COLO668 (cell line): ENCODE measurements around the gene KCNJ5.

Source experiments
- DNase-seq: peaks from one replicate; lab custom pipeline; 2025; ENCODE audit not compliant: unreplicated experiment; lab: John Stamatoyannopoulos, UW

KCNJ5 gene

DNA sequence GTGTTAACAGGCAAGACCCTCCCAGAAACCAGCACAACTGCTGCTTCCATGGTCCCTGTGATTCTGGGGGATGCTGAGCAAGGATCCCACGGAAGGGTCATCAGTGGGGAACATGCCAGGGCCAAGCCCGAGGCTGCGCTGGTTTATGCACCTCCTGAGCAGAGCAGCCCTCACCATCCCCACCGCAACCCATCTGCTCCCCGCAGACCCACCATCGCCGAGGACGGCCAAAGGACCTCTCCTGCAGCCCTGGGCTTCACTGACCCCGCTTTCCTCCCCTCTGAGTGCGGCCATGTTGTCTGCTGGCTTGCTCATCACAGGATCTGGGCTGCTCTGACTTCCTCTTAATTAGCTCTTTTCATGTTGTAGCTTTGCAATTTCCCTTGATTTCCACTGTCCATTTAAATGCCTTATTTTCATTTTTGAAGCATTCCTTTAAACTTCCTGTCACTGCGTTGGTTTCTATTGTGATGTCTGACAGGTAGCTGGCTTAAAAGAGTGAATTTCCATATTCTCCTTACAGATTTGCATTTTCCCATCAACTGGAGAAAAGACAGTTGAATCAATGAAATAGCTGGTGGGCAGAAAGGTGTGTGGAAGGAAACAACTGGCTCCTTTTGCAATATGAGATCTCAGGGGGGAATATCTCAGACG, 36.7 kb downstream of the KCNJ5 start:
- no peak for DNase-seq

DNA sequence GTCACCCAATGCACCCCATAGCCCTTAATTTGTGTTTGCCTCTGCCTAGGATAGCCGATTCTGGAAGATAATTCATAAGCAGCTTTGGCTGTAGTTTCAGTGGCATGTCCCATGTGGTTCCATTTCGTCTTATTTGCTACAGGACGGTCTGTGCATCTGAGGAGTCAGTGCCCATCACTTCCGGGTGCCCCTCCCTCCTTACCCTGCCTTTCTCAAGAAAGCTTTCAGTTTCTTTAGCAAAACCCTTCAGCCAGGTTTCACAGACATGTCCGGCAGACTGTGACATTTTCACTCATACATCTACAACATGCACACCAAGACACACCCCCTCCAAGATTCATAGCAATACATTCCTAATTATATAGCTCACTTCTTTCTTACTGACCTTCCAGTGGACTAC, 37.2 kb downstream of the KCNJ5 start:
- DNase-seq: no peak

DNA sequence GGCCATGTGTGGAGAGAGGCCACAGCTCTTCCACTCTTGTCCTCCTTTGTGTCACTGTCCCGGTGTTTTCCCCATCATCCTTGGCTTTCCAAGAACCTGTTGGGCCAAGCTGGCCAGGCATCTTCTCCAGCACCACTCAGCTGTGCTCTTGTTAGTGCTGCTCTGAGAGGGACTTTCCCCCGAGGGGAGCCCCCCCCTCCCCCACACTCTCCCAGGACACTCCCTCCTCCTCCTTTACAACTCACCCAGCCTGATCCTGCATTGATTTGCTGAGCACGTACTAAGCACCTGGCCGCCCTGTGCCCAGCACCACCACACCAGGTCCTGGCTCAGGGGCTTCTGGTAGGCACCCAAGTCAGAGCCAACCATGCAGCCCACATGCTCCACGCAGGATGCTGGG, 38.3 kb downstream of the KCNJ5 start:
- no peak for DNase-seq

DNA sequence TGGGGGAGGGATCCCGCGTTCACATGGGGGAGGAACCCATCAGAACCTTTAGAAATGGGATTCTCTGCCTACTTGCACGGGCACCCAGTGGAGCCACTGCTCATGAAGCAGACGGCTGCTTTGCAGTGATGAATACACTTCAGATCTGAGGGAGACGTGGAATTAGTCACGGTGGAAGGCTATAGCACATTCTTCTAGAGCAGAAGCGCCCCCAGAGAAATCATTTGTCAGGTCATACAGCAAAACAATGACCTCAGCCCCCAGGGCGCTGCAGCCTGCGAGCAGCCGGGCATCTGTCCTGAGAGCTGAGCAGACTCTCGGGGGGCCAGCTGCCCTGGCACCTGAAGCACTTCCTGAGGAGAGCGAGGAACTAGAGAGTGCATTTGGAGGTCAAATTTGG, 38.8 kb downstream of the KCNJ5 start:
- DNase-seq: no peak

DNA sequence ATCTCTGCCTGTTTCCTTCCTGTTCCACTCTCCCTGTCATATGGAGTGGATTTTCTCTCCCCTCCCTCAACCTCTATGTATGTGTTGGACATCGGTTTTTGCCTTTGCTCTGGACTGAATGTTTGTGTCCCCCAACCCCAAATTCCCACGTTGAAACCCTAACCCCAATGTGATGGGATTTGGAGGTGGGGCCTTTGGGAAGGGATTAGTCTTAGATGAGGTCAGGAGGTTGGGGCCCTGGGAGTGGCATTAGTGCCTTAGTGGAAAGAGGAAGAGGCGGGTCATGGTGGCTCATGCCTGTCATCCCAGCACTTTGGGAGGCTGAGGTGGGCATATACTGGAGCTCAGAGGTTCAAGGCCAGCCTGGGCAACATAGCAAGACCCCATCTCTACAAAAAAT, 39.9 kb downstream of the KCNJ5 start:
- DNase-seq: no peak

DNA sequence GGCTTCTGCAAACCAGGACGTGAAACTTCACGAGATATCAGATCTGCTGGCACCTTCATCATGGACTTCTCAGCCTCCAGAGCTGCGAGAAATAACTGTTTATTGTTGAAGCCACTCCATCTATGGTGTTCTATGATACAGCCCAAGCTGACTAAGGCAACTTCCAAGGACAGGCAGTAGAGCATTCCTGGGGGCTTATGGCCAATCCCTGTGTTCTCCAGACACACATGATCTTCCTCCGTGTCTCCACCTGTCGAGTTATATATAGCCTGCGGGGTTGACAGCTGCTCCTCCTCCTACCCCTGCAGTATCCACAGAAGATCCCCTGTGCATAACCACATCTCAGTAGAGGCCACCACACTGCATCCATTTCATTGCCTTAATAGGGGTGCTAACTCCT, 40.5 kb downstream of the KCNJ5 start:
- DNase-seq: peak; percentile 39

DNA sequence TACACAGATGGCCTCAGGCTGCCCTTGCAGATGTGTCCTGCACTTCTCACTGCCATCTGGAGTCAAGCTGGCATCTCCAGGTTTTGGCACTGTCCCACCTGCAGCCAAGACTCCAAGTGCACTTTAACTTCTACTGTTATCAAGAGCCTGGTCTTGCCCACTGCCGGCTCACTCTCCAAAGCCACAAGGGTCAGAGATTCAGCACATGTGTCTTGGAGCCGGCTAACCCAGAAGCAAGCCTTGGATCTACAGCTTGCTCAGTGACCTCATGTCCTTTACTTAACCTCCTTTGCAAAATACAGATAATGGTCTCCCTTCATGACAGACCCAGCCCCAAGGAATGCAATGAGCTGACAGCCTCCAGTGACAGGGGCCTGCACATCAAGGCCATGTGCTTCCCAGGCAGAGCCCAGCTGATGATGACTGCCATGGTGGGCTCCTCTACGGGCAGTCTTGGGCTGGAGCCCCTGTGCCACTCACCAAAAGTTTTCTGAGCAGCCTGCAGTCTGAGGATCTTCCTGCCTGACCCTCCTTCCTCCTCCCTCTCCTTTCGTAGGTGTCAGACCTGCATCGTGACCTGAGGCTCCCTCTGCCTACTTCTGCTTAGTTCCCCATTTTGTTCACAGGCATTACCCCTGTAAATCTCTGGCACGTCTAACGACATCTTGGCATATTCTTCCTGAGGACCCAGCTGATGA, 42.5 kb downstream of the KCNJ5 start:
- DNase-seq: no peak

DNA sequence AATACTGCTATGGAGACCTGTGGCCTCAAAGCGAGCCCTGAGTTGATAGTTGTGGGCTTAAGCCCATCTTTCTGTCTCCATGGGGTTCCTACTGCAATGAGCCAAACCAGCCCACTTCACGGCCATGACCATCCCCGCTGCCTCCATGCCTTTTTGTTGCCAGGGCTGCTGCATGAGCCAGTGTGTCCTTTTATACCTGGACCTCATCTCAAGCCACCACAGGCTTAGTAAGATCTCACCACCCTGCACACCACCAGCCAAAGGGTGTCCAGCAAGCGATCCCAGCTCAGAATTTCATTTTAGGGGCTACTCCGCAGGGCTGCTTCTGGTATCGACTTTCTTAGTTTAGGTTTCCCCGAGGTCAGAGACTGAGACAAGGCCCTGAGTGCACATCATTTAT, 43.2 kb downstream of the KCNJ5 start:
- no peak for DNase-seq

DNA sequence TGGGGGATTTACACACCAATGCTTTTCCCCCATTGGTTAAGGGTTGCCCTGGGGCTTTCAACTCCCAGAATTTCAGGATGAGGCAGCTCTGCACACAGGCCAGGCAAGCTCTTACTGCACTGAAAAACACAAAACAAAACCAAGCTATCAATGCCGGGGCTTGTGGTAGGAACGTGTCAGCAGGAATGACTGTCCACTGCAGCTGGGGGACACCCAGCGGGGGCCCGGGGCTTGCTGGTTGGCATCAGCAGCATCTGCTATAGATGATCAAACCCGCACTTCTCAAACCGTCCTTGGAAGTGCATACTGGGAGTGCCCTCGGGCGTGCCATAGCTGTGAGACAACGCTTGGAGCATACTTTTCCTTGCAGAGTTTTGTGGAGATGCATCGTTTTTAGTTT, 43.8 kb downstream of the KCNJ5 start:
- DNase-seq: no peak

DNA sequence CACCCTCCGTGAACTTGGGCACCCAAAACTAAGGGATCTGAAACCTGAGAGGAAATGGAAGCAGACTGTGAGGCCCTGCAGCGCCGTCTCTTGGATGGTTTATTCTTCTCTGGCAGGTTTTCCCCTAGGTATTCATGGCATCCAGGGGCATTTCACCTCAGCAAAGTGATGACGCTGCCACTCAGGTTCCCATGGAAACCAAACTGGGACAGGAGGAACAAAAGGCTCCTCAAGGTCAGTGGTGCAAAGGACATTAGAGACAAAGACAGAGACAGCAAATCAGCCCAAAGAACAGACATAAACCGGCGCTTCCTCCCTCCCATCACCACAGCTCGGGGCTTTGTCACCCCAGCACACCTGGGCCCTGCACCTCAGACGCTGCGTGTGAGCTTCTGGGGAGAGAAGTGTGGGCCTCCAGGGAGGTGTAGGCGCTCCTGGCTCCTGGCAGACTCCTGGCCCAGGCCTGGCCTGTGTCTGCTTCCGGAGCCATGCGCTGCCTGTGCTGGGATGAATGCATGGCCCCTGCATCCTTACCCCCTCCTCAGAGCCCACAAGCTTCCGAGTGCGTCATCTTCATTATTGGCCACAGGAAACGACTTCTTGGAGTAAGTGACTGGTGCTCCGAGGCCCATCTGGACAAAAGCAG, 45.6 kb downstream of the KCNJ5 start:
- DNase-seq: peak; percentile 27

DNA sequence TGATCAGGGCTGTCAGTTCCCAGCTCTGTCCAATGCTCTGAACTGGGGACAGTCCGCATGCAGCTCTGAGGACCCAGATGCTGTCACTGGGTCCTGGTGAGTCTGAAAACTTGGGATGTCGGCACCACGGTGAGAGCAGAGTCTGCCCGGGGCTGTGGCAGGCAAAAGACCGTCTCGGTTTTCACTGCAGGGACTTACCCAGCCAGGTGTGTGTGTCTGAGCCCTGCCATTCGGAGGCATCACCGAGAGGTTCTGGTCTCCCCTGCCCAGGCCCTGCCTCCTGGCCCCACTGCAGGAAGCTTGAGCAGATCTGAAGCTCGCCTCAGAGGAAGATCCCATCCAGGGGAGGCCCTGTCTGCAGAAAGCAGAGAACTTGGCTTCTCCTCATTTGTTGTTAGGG, 46.3 kb downstream of the KCNJ5 start:
- no peak for DNase-seq

DNA sequence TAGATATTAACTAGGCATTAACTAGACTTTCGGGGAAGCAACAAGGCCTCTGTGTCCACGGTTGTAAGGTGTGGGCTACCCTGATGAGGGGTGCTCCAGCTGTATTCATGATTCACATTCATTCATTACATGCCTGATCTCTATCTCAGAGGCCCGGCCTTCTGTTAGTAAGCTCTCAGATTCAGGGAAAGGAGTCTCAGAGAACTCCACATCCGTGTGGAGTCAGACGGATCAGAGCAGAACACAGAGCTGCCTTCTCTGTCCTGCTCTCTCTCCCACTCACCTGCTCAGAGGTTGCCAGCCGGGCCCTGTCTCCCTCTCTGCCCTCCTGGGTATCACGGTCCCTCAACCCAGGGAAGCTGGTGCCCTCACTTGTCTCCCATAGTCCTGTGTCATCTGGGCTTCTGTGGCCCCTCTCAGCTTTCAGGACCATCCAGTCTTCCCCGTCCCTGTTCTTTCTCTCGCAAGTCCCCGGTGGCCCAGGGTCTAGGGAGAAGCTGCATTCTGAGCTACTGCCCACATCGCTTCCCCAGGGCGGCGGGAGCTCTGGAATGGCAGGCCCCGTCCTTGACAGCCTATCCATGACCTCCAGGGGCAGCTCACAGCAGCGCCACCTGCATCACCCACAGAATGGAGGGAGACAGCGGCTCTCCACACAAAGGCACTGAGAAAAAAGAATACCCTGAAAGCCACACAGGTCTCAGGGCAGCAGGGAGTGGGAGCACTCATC, 47.2 kb downstream of the KCNJ5 start:
- no peak for DNase-seq

DNA sequence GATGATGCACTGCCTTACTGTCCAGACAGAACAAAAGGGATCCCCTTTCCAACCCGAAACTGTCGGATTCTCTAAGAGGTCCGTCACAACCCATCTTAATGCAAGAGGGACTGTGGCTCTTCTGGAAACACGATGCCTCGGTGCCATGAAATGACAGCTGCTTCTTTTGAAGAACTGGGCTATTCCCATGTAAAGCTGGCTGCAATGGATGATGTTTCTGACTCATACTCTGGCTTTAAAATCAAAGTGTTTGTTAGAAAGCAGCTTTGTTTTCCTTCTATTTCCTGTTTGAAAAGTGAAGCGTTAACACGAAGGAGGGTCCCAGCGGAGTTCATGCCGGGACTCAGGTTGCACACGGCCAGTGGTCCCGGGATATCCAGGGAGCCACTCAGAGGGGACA, 48.4 kb downstream of the KCNJ5 start:
- peak; percentile 47 for DNase-seq

DNA sequence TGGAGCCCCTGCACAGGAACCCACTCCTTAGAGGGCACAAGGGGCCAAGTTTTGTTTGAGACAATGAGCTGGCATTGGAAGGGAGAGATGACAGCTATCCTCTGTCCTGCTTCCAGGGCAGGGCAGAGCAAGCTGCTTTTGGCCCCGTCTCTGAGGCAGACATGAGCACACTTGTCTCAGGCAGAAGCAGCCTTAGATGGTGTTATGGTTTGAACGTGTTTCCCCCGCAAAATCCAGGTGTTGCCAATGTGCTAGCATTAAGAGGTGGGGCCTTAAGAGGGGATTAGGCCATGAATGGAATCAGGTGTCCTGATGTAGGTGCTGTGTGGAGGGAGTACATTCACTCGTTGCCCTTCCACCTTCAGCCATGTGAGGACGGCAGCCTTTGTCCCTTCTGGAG, 49.0 kb downstream of the KCNJ5 start:
- DNase-seq: no peak

DNA sequence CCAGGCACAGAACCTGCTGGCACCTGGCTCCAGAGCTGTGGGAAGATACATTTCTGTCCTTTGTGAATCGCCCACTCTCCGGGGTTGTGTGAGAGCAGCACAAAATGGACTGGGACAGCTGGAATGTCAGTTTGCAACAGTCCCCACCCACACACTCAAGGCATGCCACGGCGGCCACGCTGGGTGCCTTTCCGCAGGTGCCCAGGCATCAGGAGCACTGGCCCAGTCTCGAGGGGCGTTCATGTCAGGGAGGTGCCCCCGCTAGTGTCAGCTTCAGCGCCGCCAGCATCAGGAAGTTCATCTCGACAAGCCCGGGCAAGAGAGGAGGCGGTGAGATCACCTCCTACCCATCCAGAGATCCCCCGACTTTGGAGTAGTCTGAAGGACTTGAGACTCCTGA, 49.4 kb downstream of the KCNJ5 start:
- DNase-seq: no peak

DNA sequence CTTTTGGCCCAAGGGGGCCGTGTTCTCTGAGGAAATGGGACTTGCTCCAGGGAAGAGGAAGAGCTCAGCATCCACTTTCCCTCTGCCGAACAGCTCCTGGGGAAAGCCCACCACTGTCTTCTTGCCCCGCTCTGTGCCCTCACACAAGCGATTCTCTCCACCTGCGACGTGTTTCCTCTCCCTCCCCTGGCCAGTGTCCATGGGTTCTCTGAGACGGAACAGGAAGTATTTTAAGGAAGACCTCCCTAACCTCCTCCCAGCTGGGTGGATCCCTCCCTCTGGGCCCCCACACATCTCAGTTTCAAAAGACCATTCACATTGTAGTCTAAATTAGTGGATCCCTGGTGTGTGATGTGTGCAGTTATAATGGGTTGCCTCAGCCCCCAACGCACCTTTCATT, 50.0 kb downstream of the KCNJ5 start:
- DNase-seq: no peak

DNA sequence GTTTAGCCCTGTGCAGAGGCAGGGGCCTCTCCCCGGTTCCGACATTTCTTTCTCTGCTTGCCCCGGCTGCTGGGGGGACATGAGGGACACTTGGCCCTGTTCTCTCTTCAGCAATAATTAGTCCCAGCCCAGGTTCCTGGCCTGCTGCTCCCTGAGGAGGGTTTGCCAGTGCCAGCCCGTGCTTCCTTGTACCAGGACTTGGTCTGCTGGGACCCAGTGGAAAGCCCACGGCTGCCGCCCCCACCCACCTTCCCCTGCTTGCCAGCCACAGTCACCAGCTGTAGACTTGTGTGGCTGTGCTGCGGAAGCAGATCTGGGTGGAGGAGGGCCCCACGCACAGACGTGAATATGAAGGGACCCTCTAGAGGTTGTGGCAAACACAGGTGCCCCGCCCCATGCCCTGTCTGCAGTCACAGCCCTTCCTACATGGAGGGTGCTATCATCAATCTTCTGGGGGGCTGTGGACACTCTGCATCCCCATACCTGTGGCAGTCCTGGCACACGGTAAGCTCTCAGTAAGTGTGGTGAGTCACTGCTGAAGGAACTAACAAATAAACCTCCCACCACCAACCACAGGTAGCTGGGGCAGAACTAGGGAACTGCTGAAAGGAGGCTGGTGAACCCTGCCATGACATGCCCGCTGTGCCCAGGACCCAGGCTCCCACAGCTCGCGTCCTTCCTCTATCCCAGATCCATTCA, 50.6 kb downstream of the KCNJ5 start:
- DNase-seq: no peak

DNA sequence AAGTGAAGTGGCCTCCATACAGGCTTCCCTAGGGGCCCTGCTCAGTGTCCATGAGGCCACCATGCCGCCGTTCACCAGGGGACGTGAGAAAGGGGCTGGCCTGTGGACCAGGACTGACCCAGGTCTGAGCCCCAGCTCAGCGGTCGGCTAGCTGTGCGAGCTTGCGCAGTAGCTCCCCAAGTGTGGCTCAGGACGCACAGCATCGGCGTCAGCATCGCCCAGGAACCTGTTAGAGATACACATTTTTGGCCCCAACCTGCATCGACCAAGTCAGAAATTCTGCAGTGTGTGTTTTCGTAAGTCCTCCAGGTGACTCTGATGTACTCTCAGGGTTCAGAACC, 51.1 kb downstream of the KCNJ5 start:
- no peak for DNase-seq

DNA sequence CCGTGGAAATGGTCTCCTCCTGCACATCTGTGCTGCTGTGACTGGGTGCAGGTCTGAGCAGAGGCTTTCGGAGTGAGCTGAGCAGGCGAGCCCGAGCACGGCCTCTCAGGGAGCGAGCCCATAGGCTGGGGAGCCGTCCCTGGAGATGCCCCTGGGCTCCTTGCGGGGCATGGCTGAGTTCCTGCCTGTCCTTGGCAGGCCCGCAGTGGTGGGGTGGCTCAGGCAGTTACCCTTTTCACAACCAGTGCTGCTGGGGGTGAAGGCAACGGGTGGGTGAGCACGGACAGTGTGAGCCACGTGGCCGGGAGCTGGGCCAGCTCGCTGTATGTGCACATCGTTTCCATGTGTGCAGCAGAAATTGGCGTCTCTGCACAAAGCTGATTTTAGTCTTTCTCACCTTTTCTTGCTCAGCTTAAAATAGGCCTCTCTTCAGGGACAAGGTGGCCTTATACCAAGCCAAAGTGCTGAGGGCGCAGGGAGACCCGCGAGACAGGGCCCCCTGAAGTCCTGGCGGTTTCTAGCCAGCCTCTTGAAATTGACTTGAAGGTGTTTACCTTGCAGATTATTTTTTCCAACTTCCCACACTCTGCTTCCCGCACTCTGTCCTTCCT, 51.8 kb downstream of the KCNJ5 start, which contains the start of gene TP53AIP1:
TP53AIP1 (minus strand) TSS at position 55 of the 611 bp plus-strand sequence. CDS start 5,053 bp downstream, outside the sequence.
- DNase-seq: no peak

DNA sequence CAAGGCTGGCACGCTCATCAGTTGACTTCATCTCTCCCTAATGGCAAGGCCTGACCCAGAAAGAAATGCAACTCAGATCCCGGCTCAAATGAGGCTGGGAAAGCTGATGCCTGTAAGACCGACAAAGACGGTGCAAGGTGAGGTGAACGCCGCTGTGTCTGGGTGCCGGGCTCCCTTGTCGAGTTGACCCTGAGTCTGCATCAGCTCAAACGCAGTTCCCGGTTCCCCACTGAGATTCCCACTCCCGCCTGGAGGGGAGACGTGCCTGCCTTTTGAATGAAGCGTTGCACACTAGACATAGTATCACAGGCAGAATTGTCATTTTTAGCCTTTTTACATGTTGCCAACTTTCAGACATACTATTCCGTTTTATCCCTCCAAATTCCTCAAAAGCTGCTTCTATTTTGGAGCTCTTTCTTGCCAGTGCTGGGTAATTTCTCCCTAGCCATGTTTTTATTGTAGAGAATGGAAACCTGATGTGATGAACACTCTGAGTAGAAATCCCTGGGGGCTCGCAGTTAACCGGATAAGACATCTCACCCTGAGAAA, 52.3 kb downstream of the KCNJ5 start:
- no peak for DNase-seq

DNA sequence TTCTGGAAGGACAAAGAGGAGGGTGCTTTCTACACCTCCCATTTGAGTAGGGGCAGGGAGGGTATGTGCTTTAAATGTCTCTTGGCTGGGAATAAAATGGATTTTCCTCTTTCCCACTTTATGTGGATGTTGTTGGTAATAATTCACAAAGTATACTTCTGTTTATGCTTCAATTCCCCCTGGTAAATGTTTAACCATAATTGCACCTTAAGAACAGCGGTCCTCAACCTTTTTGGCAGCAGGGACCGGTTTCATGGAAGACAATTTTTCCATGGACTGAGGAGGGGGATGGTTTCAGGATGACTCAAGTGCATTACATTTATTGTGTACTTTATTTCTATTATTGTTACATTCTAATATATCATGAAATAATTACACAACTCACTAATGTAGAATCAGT, 55.5 kb downstream of the KCNJ5 start:
- DNase-seq: no peak
